KBM-7 (cell line): Measurements from ENCODE around the gene SYCP3.
"Not testable (repeated sequence)": the region's sequence is repeated elsewhere in the genome, so short reads cannot be mapped to it uniquely, and the experiment has no call there.

ENCODE experiments used
- DNase-seq: peaks from one replicate; pipeline ENCODE4 v3.0.0-alpha.2; 2015
- in situ Hi-C: fragments of 300-500 bp; cut with MboI; formaldehyde crosslinking; loops from 2 replicates; pipeline ENCODE4 v1.14.3; 2020; ENCODE audit warnings: low sequenced_read_pairs, low pct_unique_long_range_greater_than_20kb, mixed read lengths

Gene SYCP3

GRCh38 chr12:101694986-101695385 is 44.3 kb downstream of the SYCP3 start:
- in situ Hi-C loops = no loop called here
- no peak for DNase-seq

DNA sequence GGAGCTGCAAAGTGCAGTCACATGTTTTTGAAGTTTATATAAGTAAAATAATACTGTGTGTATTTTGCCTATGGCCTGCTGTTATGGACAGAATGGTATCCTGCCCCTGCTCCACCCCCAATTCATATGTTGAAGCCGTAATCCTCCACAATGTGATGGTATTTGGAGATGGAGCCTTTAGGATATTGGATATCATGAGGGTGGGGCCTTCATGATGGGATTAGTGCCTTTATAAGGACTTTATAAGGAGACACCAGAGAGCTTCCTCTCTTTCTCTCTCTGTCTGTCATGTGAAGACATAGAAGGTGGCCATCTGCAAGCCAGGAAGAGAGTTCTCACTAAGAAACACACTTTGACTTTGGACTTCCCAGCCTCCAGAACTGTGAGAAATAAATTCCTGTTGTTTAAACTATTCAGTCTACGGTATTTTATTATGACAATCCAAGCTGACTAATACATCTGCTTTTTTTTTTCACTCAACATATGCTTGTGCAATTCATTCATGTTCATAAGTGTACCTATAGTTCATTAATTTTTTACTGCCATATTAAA is 44.9 kb downstream of the SYCP3 start:
- in situ Hi-C loops = no loop called here
- no peak for DNase-seq

GRCh38 chr12:101691503-101692096 is 47.7 kb downstream of the SYCP3 start:
- in situ Hi-C loops = no loop called here
- DNase-seq = no peak

- in situ Hi-C loops = no loop called here
- no peak for DNase-seq
These were observed 48.6 kb downstream of the SYCP3 start for GRCh38 chr12:101690544-101691098.

GRCh38 chr12:101686176-101686575 is 53.1 kb downstream of the SYCP3 start:
- no peak for DNase-seq
- in situ Hi-C loops = no loop called here

DNA sequence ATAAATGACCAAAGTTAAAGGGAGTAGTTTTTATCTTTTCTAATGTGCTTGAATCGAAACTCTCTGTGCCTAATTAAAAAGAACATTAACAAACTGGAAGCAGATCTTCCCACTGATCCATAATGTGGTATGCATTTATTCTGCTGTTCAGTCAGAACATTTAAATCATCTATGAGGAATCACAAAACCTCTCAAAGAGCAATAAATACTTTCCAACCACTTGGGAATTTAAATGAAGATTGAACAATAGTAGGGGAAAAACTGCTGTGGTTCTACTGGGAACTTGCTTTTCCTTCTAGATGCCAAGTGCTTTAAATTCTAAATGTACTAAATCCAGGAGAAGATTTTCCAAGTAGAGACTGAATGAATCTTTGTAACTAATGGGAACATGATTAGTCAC is 54.2 kb downstream of the SYCP3 start:
- in situ Hi-C loops = no loop called here

GRCh38 chr12:101681627-101682026 is 57.6 kb downstream of the SYCP3 start:
- in situ Hi-C loops, DNase-seq: not testable (repeated sequence)

More for the DNA sequence above, 54.2 kb downstream of the SYCP3 start:
- no peak for DNase-seq

GRCh38 chr12:101680647-101681046 is 58.6 kb downstream of the SYCP3 start:
- no peak for DNase-seq
- in situ Hi-C loops = no loop called here

GRCh38 chr12:101680240-101680639 is 59.0 kb downstream of the SYCP3 start:
- in situ Hi-C loops = no loop called here

More at GRCh38 chr12:101680240-101680639, 59.0 kb downstream of the SYCP3 start:
- DNase-seq = no peak
